SK-N-MC (cell line): ENCODE measurements around the gene GALNT13.

Experiments
- EZH2 ChIP-seq: fragments of 200-600 bp; sonication (generic); IDR thresholded peaks from one replicate; pipeline ENCODE4 v1.6.1; 2017; ENCODE audit warnings: antibody characterized with exemption
- FOXP2 ChIP-seq: optimal IDR thresholded peaks from 2 replicates; pipeline ENCODE3; 2011; ENCODE audit warnings: mild to moderate bottlenecking, moderate library complexity; ENCODE audit not compliant: insufficient read depth; ENCODE audit errors: extremely low read length, control extremely low read depth
- POLR2AphosphoS5 ChIP-seq: IDR thresholded peaks from 2 replicates; pipeline ENCODE4 v1.6.1; 2012; ENCODE audit warnings: mild to moderate bottlenecking, low read depth, low read length, borderline replicate concordance

- TF ChIP-seq EZH2 (no peak), POLR2AphosphoS5 (no peak), FOXP2 (no peak)
Measured at GRCh38 chr2:154459286-154459685, 587.6 kb downstream of the GALNT13 start.
